Fibroblast of skin of scalp (primary cell): ENCODE results near the gene GCC1.

Experiments used
- DNase-seq: peaks from one replicate; pipeline ENCODE4 v3.0.0-alpha.2; 2013

The GCC1 gene

GRCh38 chr7:127536394-127536691 is 49.1 kb downstream of the GCC1 start:
- DNase-seq, result no peak

GRCh38 chr7:127535546-127536393 is 49.6 kb downstream of the GCC1 start:
- DNase-seq, result no peak

- DNase-seq, result peak; percentile 4
These were observed 50.8 kb downstream of the GCC1 start for GRCh38 chr7:127534636-127535035.

- peak; percentile 11 for DNase-seq
These were observed 52.7 kb downstream of the GCC1 start for GRCh38 chr7:127532736-127533135.

GRCh38 chr7:127532151-127532550 is 53.2 kb downstream of the GCC1 start:
- no peak for DNase-seq
